Hepatocyte (in vitro differentiated cells): ENCODE results near the gene ILDR2. TPM values are rescaled to one million over a fixed set of nuclear protein-coding genes. Genes with fewer than 3 reads are reported as not detected.

Experiments
- DNase-seq: peaks from one replicate; pipeline ENCODE4 v3.0.0-alpha.2; 2016; ENCODE audit warnings: low spot score
- H2AFZ ChIP-seq: fragments of 200-600 bp; sonication (generic); 2 replicates; pipeline ENCODE4 v1.6.0; 2016; ENCODE audit warnings: antibody characterized with exemption, mild to moderate bottlenecking
- H3K27ac ChIP-seq: fragments of 200-600 bp; sonication (generic); 2 replicates; pipeline ENCODE4 v1.5.1; 2016; ENCODE audit warnings: mild to moderate bottlenecking
- H3K27me3 ChIP-seq: fragments of 200-600 bp; sonication (generic); 2 replicates; pipeline ENCODE4 v1.6.1; 2016
- H3K36me3 ChIP-seq: fragments of 200-600 bp; sonication (generic); replicated peaks from 2 replicates; pipeline ENCODE4 v1.5.1; 2016; ENCODE audit warnings: low read depth; ENCODE audit not compliant: insufficient read depth
- H3K4me1 ChIP-seq: fragments of 200-600 bp; sonication (generic); 2 replicates; pipeline ENCODE4 v1.5.1; 2016; ENCODE audit warnings: mild to moderate bottlenecking, moderate library complexity; ENCODE audit not compliant: insufficient read depth
- H3K4me2 ChIP-seq: fragments of 200-600 bp; sonication (generic); 2 replicates; pipeline ENCODE4 v1.6.0; 2016
- H3K4me3 ChIP-seq: fragments of 200-600 bp; sonication (generic); 2 replicates; pipeline ENCODE4 v1.5.1; 2016; ENCODE audit warnings: mild to moderate bottlenecking
- H3K79me2 ChIP-seq: fragments of 200-600 bp; sonication (generic); 2 replicates; pipeline ENCODE4 v1.6.0; 2017; ENCODE audit warnings: mild to moderate bottlenecking
- H3K9me2 ChIP-seq: fragments of 200-600 bp; sonication (generic); replicated peaks from 2 replicates; pipeline ENCODE4 v1.6.0; 2017; ENCODE audit warnings: mild to moderate bottlenecking; ENCODE audit not compliant: insufficient read depth
- H3K9me3 ChIP-seq: fragments of 200-600 bp; sonication (generic); 2 replicates; pipeline ENCODE4 v1.5.1; 2016; ENCODE audit warnings: low read depth, mild to moderate bottlenecking
- H4K20me1 ChIP-seq: fragments of 200-600 bp; sonication (generic); 2 replicates; pipeline ENCODE4 v1.6.0; 2016; ENCODE audit warnings: mild to moderate bottlenecking; ENCODE audit not compliant: insufficient read depth, poor library complexity, severe bottlenecking
- CTCF ChIP-seq: fragments of 200-600 bp; sonication (generic); IDR thresholded peaks from 2 replicates; pipeline ENCODE4 v1.5.1; 2016; ENCODE audit warnings: antibody characterized with exemption, mild to moderate bottlenecking; ENCODE audit not compliant: poor library complexity
- EZH2 ChIP-seq: fragments of 200-600 bp; sonication (generic); IDR thresholded peaks from 2 replicates; pipeline ENCODE4 v1.6.1; 2016; ENCODE audit warnings: antibody characterized with exemption, mild to moderate bottlenecking, borderline replicate concordance
- EZH2phosphoT487 ChIP-seq: fragments of 200-600 bp; sonication (generic); IDR thresholded peaks from one replicate; pipeline ENCODE4 v1.6.1; 2018; ENCODE audit warnings: antibody characterized with exemption, mild to moderate bottlenecking, low read depth, moderate library complexity; ENCODE audit not compliant: unreplicated experiment, severe bottlenecking
- WGBS: methylation state at CpG from one replicate; pipeline ENCODE4 v1.1.6; 2016; ENCODE audit warnings: low lambda C conversion rate; ENCODE audit errors: missing lambda C conversion rate; 5-methylcytosine and 5-hydroxymethylcytosine counted together
- polyA plus RNA-seq: library from polyadenylated mRNA; unstranded; fragments of >200 nt; fragmentation: Nextera tagmentation; extraction: Ambion mirVana; gene quantifications from 2 replicates; pipeline ENCODE4 v1.2.1, GENCODE V29; 2016
- total RNA-seq: library from RNA; depleted of rRNA; stranded (reverse); fragments of >200 nt; gene quantifications from 2 replicates; pipeline ENCODE4 v1.2.3, GENCODE V29; 2014

The ILDR2 gene
- total and polyA plus RNA-seq, 2 experiments from 2014 or later: 1.6 to 3.4 TPM

- Histone ChIP-seq H3K79me2 (no peaks in the 10 kb centered on the region), H3K27me3 (peaks cover 65% of the 10 kb centered on the region), H4K20me1 (no peaks in the 10 kb centered on the region), H3K4me2 (no peak overlapping the region), H3K4me3 (no peak overlapping the region), H3K9me3 (no peaks in the 10 kb centered on the region), H3K36me3 (no peaks in the 10 kb centered on the region), H3K27ac (no peak overlapping the region), H3K9me2 (no peaks in the 10 kb centered on the region), H3K4me1 (no peaks in the 10 kb centered on the region), H2AFZ (no peak overlapping the region)
- no peak for DNase-seq
- TF ChIP-seq EZH2 (no peak), CTCF (no peak), EZH2phosphoT487 (no peak)
- 63% methylated on average over 2 of the region's 2 CpGs for WGBS
Measured at GRCh38 chr1:166918956-166919316, 56.4 kb downstream of the ILDR2 start.

- Histone ChIP-seq H3K27me3 (peaks cover 65% of the 10 kb centered on the region), H3K79me2 (no peaks in the 10 kb centered on the region), H3K4me3 (no peak overlapping the region), H4K20me1 (no peaks in the 10 kb centered on the region), H3K9me2 (no peaks in the 10 kb centered on the region), H2AFZ (no peak overlapping the region), H3K27ac (no peak overlapping the region), H3K4me2 (no peak overlapping the region), H3K4me1 (no peaks in the 10 kb centered on the region), H3K36me3 (no peaks in the 10 kb centered on the region), H3K9me3 (no peaks in the 10 kb centered on the region)
- TF ChIP-seq EZH2phosphoT487: no peak
- no peak for TF ChIP-seq EZH2
- no peak for TF ChIP-seq CTCF
- DNase-seq: no peak
- WGBS: 92% methylated on average over 6 of the region's 6 CpGs
Measured at GRCh38 chr1:166918088-166918955, 57.0 kb downstream of the ILDR2 start.

GRCh38 chr1:166915941-166916340, 59.4 kb downstream of the ILDR2 start:
- Histone ChIP-seq H3K27me3 (peaks cover 43% of the 10 kb centered on the region), H3K4me3 (no peak overlapping the region), H3K36me3 (no peaks in the 10 kb centered on the region), H3K9me2 (no peaks in the 10 kb centered on the region), H3K27ac (no peak overlapping the region), H2AFZ (no peak overlapping the region), H3K4me1 (no peaks in the 10 kb centered on the region), H4K20me1 (no peaks in the 10 kb centered on the region), H3K9me3 (no peaks in the 10 kb centered on the region), H3K79me2 (no peaks in the 10 kb centered on the region), H3K4me2 (no peak overlapping the region)
- no peak for DNase-seq
- WGBS: 82% methylated on average over 4 of the region's 4 CpGs
- TF ChIP-seq EZH2 (no peak), EZH2phosphoT487 (no peak), CTCF (no peak)
